ENCODE data around the gene EXOC6B. TPM values are rescaled to one million over a fixed set of nuclear protein-coding genes. Genes with fewer than 3 reads are reported as not detected.
A peak's percentile ranks its signal among the peaks of the same experiment; 100 is the strongest.

EXOC6B gene
- total RNA-seq, 1 experiment from 2014 or later: 11.7 TPM

DNA sequence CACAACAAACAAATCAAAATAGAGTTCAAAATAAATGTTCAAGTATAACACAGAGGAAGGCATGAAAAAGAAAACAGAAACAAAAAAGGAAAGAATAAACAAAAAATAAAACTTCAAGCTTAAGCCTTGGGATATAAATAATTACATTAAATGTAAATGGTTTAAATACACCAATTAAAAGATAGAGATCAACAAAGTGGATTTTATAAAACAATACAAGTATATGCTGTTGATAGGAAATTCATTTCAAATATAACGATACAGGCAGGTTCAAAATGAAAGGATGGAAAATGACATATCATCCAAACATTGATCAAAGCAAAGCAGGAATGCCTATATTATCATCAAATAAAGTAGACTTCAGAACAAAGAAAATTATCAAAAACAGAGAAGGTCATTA, 16.7 kb downstream of the EXOC6B start:
- Histone ChIP-seq H3K36me3 (no peaks in the 10 kb centered on the region), H3K9me3 (peaks cover 18% of the 10 kb centered on the region), H3K4me3 (no peak overlapping the region), H3K27me3 (no peaks in the 10 kb centered on the region)
- DNase-seq: no peak

DNA sequence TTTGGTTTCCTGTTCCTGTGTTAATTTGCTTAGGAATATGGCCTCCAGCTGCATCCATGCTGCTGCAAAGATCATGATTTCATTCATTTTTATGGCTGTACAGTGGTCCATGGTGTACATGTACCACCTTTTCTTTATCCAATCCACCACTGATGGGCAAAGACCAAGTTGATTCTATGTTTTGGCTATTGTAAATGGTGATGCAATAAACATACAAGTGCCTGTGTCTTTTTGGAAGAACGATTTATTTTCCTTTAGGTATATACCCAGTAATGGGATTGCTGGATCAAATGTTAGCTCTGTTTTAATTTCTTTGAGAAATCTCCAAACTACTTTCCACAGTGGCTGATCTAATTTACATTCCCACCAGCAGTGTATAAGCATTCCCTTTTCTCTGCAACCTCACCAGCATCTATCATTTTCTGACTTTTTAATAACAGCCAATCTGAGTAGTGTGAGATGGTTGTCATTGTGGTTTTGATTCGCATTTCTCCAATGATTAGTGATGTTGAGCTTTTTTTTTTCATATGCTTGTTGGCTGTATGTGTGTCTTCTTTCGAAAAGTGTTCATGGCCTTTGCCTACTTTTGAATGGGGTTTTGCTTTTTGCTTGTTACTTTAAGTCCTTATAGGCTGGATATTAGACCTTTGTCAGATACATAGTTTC, 19.4 kb downstream of the EXOC6B start:
- no peaks in the 10 kb centered on the region for H3K36me3 ChIP-seq
- peaks cover 18% of the 10 kb centered on the region for H3K9me3 ChIP-seq
- DNase-seq: no peak
- no peaks in the 10 kb centered on the region for H3K27me3 ChIP-seq
- H3K4me3 ChIP-seq: no peak overlapping the region

DNA sequence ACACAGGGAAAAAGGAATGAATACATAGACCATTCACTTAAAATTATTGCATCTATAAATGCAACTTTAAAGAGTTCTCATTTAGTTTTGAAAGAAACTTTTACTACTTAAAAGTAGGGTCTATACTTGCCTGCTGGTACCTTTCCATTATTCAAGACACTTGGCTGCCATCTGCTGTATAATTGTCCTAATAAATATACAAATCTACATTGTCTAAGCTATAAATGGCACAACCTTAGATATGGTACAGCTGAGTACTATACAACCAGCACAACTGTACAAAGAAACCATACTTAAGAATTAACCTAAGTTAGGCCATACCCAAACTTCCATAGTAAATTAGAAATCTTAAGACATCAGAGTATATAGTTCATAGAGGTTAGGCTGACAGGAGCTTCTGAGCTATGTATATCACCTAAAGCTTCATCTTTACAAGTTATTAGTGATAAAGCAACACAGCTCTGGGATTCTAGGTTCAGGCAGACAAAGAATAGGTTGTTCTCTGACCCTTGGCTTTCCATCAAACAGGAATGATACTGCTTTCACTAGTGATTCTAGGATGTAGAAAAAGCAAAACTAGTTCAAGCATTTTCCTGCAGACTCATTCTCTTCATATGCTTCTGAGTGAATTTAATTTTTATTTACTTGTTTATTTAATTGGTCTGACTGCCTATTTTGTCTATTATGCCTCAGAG, 22.1 kb downstream of the EXOC6B start:
- Histone ChIP-seq H3K27me3 (no peaks in the 10 kb centered on the region), H3K4me3 (no peak overlapping the region), H3K36me3 (no peaks in the 10 kb centered on the region), H3K9me3 (peaks cover 2% of the 10 kb centered on the region; the same call in 1 of the 2 replicates)
- no peak for DNase-seq

- no peak overlapping the region for H3K4me3 ChIP-seq
- no peaks in the 10 kb centered on the region for H3K27me3 ChIP-seq
- H3K9me3 ChIP-seq: no peaks in the 10 kb centered on the region; the same call in 1 of the 2 replicates
- H3K36me3 ChIP-seq: no peaks in the 10 kb centered on the region
- DNase-seq: no peak
Measured at GRCh38 chr2:72803151-72803550, 22.7 kb downstream of the EXOC6B start.

DNA sequence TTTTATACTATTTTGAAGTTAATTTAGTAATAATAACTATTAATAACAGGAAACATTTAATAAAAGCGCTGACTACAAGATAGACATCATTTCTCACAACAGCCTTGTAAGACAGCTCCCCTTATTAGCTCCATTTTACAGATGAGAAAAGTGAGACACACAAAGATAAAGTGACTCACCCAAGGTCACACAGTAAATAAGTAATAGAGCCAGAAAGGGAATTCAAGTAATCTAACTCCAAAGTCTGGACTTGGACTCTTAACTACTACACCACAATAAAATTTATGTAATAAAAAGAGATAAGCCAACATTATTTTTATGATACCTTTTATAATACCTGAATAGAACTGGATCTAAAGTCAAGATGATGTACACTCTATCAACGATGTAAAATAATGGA, 25.3 kb downstream of the EXOC6B start:
- H3K27me3 ChIP-seq: no peaks in the 10 kb centered on the region
- H3K9me3 ChIP-seq: no peaks in the 10 kb centered on the region
- H3K4me3 ChIP-seq: no peak overlapping the region
- no peak for DNase-seq
- no peaks in the 10 kb centered on the region for H3K36me3 ChIP-seq

- Histone ChIP-seq H3K9me3 (no peaks in the 10 kb centered on the region; the same call in 1 of the 2 replicates), H3K27me3 (no peaks in the 10 kb centered on the region), H3K4me3 (no peak overlapping the region), H3K36me3 (no peaks in the 10 kb centered on the region)
- no peak for DNase-seq
Measured at GRCh38 chr2:72797740-72798139, 28.1 kb downstream of the EXOC6B start.

GRCh38 chr2:72796766-72797165, 29.1 kb downstream of the EXOC6B start:
- no peak for DNase-seq
- no peaks in the 10 kb centered on the region for H3K27me3 ChIP-seq
- no peaks in the 10 kb centered on the region; the same call in 1 of the 2 replicates for H3K9me3 ChIP-seq
- H3K4me3 ChIP-seq: no peak overlapping the region
- no peaks in the 10 kb centered on the region for H3K36me3 ChIP-seq

DNA sequence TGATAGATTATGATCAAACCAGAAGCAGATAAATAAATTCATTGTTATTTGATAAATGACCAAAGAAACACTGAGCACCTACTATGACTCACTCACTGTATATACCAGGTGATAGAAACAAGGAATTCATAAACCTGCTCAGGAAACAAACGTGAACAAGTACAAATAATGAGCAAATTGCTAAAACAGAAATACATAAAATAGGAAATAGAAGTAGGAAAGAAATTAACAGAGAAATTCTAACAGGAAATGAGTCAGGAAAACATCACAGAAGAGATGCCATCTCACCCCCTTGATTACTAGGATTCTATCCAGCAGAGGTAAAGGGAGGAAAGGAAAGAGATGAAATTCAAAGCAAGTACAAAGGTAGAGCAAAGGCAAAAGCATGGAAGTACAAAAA, 31.3 kb downstream of the EXOC6B start:
- H3K27me3 ChIP-seq: no peaks in the 10 kb centered on the region
- H3K9me3 ChIP-seq: no peaks in the 10 kb centered on the region; the same call in 1 of the 2 replicates
- DNase-seq: no peak

GRCh38 chr2:72793798-72794440, 31.9 kb downstream of the EXOC6B start:
- H3K4me3 ChIP-seq: no peak overlapping the region
- H3K27me3 ChIP-seq: no peaks in the 10 kb centered on the region
- no peak for DNase-seq
- H3K9me3 ChIP-seq: no peaks in the 10 kb centered on the region; the same call in 1 of the 2 replicates
- no peaks in the 10 kb centered on the region for H3K36me3 ChIP-seq

More for the DNA sequence above, 31.3 kb downstream of the EXOC6B start:
- H3K36me3 ChIP-seq: no peaks in the 10 kb centered on the region
- H3K4me3 ChIP-seq: no peak overlapping the region

- Histone ChIP-seq H3K27me3 (no peaks in the 10 kb centered on the region), H3K9me3 (no peaks in the 10 kb centered on the region; the same call in 1 of the 2 replicates), H3K36me3 (no peaks in the 10 kb centered on the region), H3K4me3 (no peak overlapping the region)
- no peak for DNase-seq
Measured at GRCh38 chr2:72789241-72789640, 36.6 kb downstream of the EXOC6B start.

DNA sequence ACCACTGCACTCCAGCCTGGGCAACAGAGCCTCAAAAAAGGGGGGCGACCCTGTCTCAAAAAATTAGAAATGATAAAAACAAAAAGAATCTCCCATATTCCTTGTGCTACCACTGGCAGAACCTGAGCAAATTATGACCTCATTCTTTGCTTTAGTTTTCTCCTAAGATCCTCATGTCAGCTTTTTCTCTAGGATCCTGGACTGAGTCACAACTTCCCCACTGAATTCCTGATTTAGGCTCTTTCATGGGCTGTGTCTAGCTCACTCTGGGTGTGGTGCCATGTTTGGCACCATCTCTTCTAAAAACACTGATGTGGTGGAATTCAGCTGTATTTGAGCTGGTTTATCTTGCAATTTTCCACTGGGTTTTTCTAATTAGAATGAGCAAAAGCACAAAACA, 37.1 kb downstream of the EXOC6B start:
- DNase-seq: peak; percentile 49
- Histone ChIP-seq H3K4me3 (no peak overlapping the region), H3K36me3 (0 out of 2 replicates have a peak, but pooled peaks cover 3% of the 10 kb centered on the region), H3K27me3 (no peaks in the 10 kb centered on the region), H3K9me3 (no peaks in the 10 kb centered on the region; the same call in 1 of the 2 replicates)

GRCh38 chr2:72785517-72785916, 40.3 kb downstream of the EXOC6B start:
- Histone ChIP-seq H3K36me3 (0 out of 2 replicates have a peak, but pooled peaks cover 3% of the 10 kb centered on the region), H3K9me3 (no peaks in the 10 kb centered on the region), H3K27me3 (no peaks in the 10 kb centered on the region), H3K4me3 (no peak overlapping the region)
- DNase-seq: no peak

DNA sequence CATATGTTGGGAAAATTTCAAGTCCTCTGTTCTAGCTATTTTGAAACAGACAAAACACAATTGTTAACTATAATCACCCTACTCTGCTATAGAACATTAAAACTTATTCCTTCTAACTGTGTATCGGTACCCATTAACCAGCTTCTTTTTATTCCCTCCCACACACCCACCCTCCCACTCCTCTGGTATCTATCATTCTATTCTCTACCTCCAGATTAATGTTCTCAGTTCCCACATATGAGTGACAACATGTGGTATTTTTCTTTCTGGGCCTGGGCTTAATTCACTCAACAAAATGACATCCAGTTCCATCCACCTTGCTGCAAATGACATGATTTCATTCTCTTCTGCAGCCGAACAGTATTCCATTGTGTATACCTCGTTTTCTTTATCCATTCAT, 43.3 kb downstream of the EXOC6B start:
- H3K4me3 ChIP-seq: no peak overlapping the region
- no peak for DNase-seq
- H3K9me3 ChIP-seq: peaks cover 4% of the 10 kb centered on the region
- no peaks in the 10 kb centered on the region for H3K27me3 ChIP-seq
- 0 out of 2 replicates have a peak, but pooled peaks cover 3% of the 10 kb centered on the region for H3K36me3 ChIP-seq

DNA sequence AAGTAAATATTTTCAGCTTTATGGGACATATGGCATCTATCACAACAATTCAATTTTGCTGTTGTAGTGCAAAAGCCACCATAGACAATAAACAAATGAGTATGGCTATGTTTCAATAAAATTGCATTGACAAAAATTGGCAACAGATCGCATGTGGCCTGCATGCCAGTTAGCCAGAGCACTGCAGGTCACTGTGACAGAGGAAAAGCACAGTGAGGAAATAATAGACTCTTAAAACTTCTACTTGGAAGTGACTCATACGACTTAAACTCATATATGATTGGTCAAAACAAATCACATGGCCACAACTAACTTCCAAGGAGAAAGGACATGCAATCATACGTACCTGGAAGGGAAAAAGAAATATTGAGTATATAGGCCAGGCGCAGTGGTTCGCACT, 44.4 kb downstream of the EXOC6B start:
- no peak for DNase-seq
- no peak overlapping the region for H3K4me3 ChIP-seq
- H3K27me3 ChIP-seq: no peaks in the 10 kb centered on the region
- H3K36me3 ChIP-seq: 0 out of 2 replicates have a peak, but pooled peaks cover 3% of the 10 kb centered on the region
- H3K9me3 ChIP-seq: peaks cover 9% of the 10 kb centered on the region

- peaks cover 9% of the 10 kb centered on the region for H3K9me3 ChIP-seq
- no peaks in the 10 kb centered on the region for H3K27me3 ChIP-seq
- DNase-seq: no peak
- H3K4me3 ChIP-seq: no peak overlapping the region
- 0 out of 2 replicates have a peak, but pooled peaks cover 3% of the 10 kb centered on the region for H3K36me3 ChIP-seq
Measured at GRCh38 chr2:72780477-72780876, 45.4 kb downstream of the EXOC6B start.

DNA sequence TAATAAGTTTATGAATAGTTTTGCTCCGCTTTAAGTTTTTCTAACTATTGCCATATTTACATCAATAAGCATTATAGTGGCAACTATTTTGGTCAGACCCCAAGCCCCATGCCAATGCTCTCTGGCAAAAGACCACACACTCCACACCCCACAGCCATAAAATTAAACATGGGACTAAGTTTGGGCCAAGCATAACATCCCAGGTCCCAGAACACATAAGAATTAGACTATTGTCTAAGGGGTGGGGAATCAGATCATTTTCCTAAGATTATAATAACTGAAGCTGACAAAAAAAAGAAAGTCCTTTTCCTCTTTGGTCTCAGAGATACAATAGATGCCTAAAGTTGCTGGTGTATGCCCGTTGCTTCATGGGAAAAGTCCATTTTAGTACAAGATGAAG, 46.3 kb downstream of the EXOC6B start:
- no peak overlapping the region for H3K4me3 ChIP-seq
- no peaks in the 10 kb centered on the region for H3K27me3 ChIP-seq
- H3K9me3 ChIP-seq: peaks cover 9% of the 10 kb centered on the region
- no peak for DNase-seq
- H3K36me3 ChIP-seq: 0 out of 2 replicates have a peak, but pooled peaks cover 3% of the 10 kb centered on the region

DNA sequence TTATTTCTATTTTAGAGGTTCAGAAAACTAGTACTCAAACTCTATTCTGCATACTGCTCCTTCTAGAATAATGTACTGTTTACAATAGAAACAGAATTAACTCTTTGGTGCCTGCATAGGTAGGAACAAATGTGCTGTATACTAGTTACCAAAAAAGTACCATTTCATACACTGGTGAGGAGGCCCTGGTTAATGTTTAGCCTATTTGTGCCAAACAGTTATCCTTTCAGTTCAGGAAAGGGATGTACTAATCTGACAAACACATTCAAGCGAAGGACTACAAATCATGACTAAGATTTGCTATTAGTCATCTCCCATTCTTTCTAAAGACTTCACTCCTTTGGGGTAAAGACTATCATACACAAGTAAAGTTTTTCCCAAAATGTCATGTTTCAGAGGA, 47.4 kb downstream of the EXOC6B start:
- DNase-seq: no peak
- Histone ChIP-seq H3K4me3 (no peak overlapping the region), H3K9me3 (peaks cover 9% of the 10 kb centered on the region), H3K36me3 (no peaks in the 10 kb centered on the region), H3K27me3 (no peaks in the 10 kb centered on the region)
